BE2C (cell line): Measurements from ENCODE around the gene EHD3.

ENCODE experiments used
- DNase-seq: peaks from one replicate; pipeline ENCODE4 v3.0.0-alpha.2; 2020
- H3K27me3 ChIP-seq: fragments of 250-450 bp; sonication (Bioruptor Pico); 2 replicates; pipeline ENCODE4 v1.5.1; 2020; ENCODE audit warnings: mild to moderate bottlenecking
- H3K36me3 ChIP-seq: fragments of 250-450 bp; sonication (Bioruptor Pico); 2 replicates; pipeline ENCODE4 v1.5.1; 2020; ENCODE audit warnings: mild to moderate bottlenecking
- H3K4me1 ChIP-seq: fragments of 250-450 bp; sonication (Bioruptor Pico); 2 replicates; pipeline ENCODE4 v1.5.1; 2020
- H3K4me3 ChIP-seq: 2 replicates; pipeline ENCODE4 v1.5.1; 2011; ENCODE audit warnings: low read depth, low read length
- H3K9me3 ChIP-seq: fragments of 250-450 bp; sonication (Bioruptor Pico); 2 replicates; pipeline ENCODE4 v1.5.1; 2020
- TF ChIP-seq, protein P1 (sequence below): IDR thresholded peaks from 2 replicates; pipeline ENCODE4 v1.5.1; 2012; ENCODE audit warnings: mild to moderate bottlenecking, low read depth, low read length

The EHD3 gene

GRCh38 chr2:31299547-31299946 is 65.6 kb downstream of the EHD3 start:
- H3K27me3 ChIP-seq: no peaks in the 10 kb centered on the region
- H3K4me1 ChIP-seq: no peaks in the 10 kb centered on the region; the same call in 1 of the 2 replicates
- H3K9me3 ChIP-seq: no peaks in the 10 kb centered on the region
- H3K36me3 ChIP-seq: no peaks in the 10 kb centered on the region
- no peak for DNase-seq
- H3K4me3 ChIP-seq: no peak overlapping the region
- TF ChIP-seq, protein P1, sequence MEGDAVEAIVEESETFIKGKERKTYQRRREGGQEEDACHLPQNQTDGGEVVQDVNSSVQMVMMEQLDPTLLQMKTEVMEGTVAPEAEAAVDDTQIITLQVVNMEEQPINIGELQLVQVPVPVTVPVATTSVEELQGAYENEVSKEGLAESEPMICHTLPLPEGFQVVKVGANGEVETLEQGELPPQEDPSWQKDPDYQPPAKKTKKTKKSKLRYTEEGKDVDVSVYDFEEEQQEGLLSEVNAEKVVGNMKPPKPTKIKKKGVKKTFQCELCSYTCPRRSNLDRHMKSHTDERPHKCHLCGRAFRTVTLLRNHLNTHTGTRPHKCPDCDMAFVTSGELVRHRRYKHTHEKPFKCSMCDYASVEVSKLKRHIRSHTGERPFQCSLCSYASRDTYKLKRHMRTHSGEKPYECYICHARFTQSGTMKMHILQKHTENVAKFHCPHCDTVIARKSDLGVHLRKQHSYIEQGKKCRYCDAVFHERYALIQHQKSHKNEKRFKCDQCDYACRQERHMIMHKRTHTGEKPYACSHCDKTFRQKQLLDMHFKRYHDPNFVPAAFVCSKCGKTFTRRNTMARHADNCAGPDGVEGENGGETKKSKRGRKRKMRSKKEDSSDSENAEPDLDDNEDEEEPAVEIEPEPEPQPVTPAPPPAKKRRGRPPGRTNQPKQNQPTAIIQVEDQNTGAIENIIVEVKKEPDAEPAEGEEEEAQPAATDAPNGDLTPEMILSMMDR: no peak

DNA sequence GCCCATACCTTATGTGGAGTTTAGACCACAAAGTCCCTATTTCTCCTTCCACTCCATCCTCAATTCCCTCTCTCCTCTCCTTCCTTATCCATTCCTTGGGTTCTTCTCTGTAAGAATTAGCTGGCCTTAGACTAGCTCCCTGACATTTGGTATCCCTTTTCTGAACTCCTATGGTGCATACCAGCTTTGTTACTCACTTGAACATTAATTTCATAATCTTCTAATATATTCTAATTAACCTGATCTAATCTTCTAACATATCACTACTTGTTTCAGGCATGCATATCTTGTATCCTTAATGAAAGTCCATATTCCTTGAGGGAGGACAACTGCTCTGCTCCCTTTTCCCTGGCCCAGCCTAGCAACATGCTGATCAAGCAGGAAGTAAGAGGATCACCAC is 66.4 kb downstream of the EHD3 start:
- DNase-seq: no peak
- no peak overlapping the region for H3K4me3 ChIP-seq
- TF ChIP-seq, protein P1: no peak
- no peaks in the 10 kb centered on the region for H3K27me3 ChIP-seq
- no peaks in the 10 kb centered on the region; the same call in 1 of the 2 replicates for H3K4me1 ChIP-seq
- H3K9me3 ChIP-seq: no peaks in the 10 kb centered on the region
- no peaks in the 10 kb centered on the region for H3K36me3 ChIP-seq

- DNase-seq: peak; percentile 23
- TF ChIP-seq, protein P1: no peak
Observed at GRCh38 chr2:31302940-31303563, 69.1 kb downstream of the EHD3 start.

GRCh38 chr2:31304816-31305215 is 70.9 kb downstream of the EHD3 start:
- TF ChIP-seq, protein P1: no peak
- Histone ChIP-seq H3K36me3 (no peaks in the 10 kb centered on the region), H3K27me3 (no peaks in the 10 kb centered on the region), H3K4me1 (no peaks in the 10 kb centered on the region; the same call in 1 of the 2 replicates), H3K9me3 (no peaks in the 10 kb centered on the region), H3K4me3 (no peak overlapping the region)
- no peak for DNase-seq

More at GRCh38 chr2:31302940-31303563, 69.1 kb downstream of the EHD3 start:
- no peaks in the 10 kb centered on the region for H3K9me3 ChIP-seq
- H3K36me3 ChIP-seq: no peaks in the 10 kb centered on the region
- H3K4me3 ChIP-seq: no peak overlapping the region
- H3K27me3 ChIP-seq: no peaks in the 10 kb centered on the region
- H3K4me1 ChIP-seq: no peaks in the 10 kb centered on the region; the same call in 1 of the 2 replicates

DNA sequence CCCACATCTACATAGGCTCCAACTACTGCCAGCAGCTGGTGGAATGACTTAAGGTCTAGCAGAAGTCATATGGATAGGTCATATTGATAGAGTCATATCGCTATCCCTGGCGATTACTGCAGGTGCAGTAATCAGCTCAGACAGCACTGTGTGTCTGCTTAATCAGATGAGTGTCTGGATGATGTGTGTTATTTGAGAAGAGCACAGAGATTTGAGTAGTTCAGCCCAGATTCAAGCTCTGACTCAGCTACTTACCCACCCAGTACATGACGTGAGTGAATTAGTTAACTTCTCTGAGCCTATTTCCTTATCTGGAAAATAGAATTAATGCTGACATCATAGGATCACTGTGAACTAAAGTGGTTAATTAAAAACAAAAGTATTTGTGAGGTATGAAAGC is 78.9 kb downstream of the EHD3 start:
- Histone ChIP-seq H3K27me3 (no peaks in the 10 kb centered on the region), H3K9me3 (no peaks in the 10 kb centered on the region), H3K4me3 (no peak overlapping the region), H3K4me1 (no peaks in the 10 kb centered on the region), H3K36me3 (no peaks in the 10 kb centered on the region)
- DNase-seq: no peak
- TF ChIP-seq, protein P1: no peak

DNA sequence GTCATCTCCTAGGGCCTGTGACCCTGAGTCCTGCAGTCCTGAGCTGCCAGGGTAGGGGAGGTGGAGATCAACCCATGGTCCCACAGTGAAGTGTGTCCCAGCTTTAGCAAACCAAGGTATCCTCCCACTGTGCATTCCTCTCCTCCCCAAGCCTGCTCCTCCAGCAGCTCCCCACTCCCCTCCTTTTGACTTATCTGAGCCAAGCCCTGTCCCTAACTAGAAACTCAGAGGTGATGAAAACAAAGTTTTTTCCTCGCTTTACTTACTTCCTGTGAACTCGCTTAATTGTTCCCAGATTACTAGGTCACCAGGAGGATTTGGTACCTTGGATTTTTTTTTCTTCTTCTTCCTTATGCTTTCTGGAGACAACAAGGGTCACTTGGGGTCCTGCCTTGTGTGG is 80.8 kb downstream of the EHD3 start:
- Histone ChIP-seq H3K27me3 (no peaks in the 10 kb centered on the region), H3K36me3 (no peaks in the 10 kb centered on the region), H3K4me1 (no peaks in the 10 kb centered on the region), H3K9me3 (no peaks in the 10 kb centered on the region), H3K4me3 (no peak overlapping the region)
- TF ChIP-seq, protein P1: no peak
- no peak for DNase-seq
